ENCODE measurements around the gene CDPF1. TPM values are rescaled to one million over a fixed set of nuclear protein-coding genes. Genes with fewer than 3 reads are reported as not detected.
"Not testable (repeated sequence)": the region's sequence is repeated elsewhere in the genome, so short reads cannot be mapped to it uniquely, and the experiment has no call there.

The CDPF1 gene
- total and polyA plus RNA-seq, 2 of the 13 experiments (the other 11 are each of a cell fraction or from before 2014, with no cell fraction given), result 5.2 to 8.1 TPM

- TF ChIP-seq, protein P1, sequence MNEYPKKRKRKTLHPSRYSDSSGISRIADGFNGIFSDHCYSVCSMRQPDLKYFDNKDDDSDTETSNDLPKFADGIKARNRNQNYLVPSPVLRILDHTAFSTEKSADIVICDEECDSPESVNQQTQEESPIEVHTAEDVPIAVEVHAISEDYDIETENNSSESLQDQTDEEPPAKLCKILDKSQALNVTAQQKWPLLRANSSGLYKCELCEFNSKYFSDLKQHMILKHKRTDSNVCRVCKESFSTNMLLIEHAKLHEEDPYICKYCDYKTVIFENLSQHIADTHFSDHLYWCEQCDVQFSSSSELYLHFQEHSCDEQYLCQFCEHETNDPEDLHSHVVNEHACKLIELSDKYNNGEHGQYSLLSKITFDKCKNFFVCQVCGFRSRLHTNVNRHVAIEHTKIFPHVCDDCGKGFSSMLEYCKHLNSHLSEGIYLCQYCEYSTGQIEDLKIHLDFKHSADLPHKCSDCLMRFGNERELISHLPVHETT (CRISPR knock-in tag; conservative IDR thresholded peaks at IDR 0.05), result 0 out of 2 replicates have a peak, but pooled peaks have one; percentile 54
- TF ChIP-seq, protein P2, sequence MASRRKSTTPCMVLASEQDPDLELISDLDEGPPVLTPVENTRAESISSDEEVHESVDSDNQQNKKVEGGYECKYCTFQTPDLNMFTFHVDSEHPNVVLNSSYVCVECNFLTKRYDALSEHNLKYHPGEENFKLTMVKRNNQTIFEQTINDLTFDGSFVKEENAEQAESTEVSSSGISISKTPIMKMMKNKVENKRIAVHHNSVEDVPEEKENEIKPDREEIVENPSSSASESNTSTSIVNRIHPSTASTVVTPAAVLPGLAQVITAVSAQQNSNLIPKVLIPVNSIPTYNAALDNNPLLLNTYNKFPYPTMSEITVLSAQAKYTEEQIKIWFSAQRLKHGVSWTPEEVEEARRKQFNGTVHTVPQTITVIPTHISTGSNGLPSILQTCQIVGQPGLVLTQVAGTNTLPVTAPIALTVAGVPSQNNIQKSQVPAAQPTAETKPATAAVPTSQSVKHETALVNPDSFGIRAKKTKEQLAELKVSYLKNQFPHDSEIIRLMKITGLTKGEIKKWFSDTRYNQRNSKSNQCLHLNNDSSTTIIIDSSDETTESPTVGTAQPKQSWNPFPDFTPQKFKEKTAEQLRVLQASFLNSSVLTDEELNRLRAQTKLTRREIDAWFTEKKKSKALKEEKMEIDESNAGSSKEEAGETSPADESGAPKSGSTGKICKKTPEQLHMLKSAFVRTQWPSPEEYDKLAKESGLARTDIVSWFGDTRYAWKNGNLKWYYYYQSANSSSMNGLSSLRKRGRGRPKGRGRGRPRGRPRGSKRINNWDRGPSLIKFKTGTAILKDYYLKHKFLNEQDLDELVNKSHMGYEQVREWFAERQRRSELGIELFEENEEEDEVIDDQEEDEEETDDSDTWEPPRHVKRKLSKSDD (CRISPR knock-in tag; IDR thresholded peaks at IDR 0.05; ENCODE audit: low read depth), result no peak
- TF ChIP-seq MIER3 (CRISPR knock-in tag; IDR thresholded peaks at IDR 0.05; ENCODE audit: borderline replicate concordance), result peak; percentile 59; the same call in 1 of the 2 replicates
- TF ChIP-seq HMGXB4 (CRISPR knock-in tag; IDR thresholded peaks at IDR 0.05; ENCODE audit: borderline replicate concordance in 1 of 2, low read depth in 1 of 2), result peak; percentile 57 to 61; a peak in 3 of 4 replicates
- TF ChIP-seq BRD4 (CRISPR knock-in tag; IDR thresholded peaks at IDR 0.05), result 0 out of 2 replicates have a peak, but pooled peaks have one; percentile 16
- no peak for TF ChIP-seq ATRX (CRISPR knock-in tag; IDR thresholded peaks at IDR 0.05; ENCODE audit: borderline replicate concordance)
- 0 out of 2 replicates have a peak, but pooled peaks have one; percentile 44 for TF ChIP-seq HMG20B (CRISPR knock-in tag; conservative IDR thresholded peaks at IDR 0.05)
- no peak for TF ChIP-seq ZNF562 (CRISPR knock-in tag; IDR thresholded peaks at IDR 0.05; ENCODE audit: borderline replicate concordance)
- 0 out of 2 replicates have a peak, but pooled peaks have one; percentile 34 for TF ChIP-seq JUND (CRISPR knock-in tag; IDR thresholded peaks at IDR 0.05)
- peak; percentile 69; the same call in 1 of the 2 replicates for TF ChIP-seq ZNF614 (CRISPR knock-in tag; IDR thresholded peaks at IDR 0.05; ENCODE audit: borderline replicate concordance)
- no peak for TF ChIP-seq SATB2 (CRISPR knock-in tag; IDR thresholded peaks at IDR 0.05)
- peak; percentile 70; the same call in 1 of the 2 replicates for TF ChIP-seq KLF15 (CRISPR knock-in tag; IDR thresholded peaks at IDR 0.05; ENCODE audit: borderline replicate concordance)
Observed at GRCh38 chr22:46267431-46268279, 17.6 kb upstream of the CDPF1 start, which contains the start of gene TTC38 (continued).

DNA sequence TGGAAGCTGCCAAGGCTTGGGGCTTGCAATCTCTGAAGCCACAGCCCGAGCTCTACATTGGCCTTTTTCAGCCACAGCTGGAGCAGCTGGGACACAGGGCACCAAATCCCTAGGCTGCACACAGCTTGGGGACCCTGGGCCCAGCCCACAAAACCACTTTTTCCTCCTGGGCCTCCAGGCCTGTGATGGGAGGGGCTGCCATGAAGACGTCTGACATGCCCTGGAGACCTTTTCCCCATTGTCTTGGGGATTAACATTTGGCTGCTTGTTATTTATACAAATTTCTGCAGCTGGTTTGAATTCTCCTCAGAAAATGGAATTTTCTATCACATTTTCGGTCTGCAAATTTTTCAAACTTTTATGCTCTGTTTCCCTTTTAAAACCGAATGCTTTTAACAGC, 15.5 kb upstream of the CDPF1 start:
- H3K9ac ChIP-seq (ENCODE audit: insufficient read depth, low read depth, low read length); FAIRE-seq; H3K9me3 ChIP-seq (ENCODE audit: low read length); in situ Hi-C loops (cut with HindIII; ENCODE audit: extremely low pct_ligation_motif_present, low pct_unique_long_range_greater_than_20kb); H3K27ac ChIP-seq (ENCODE audit: extremely low read length, insufficient read depth, low read length); H3K4me3 ChIP-seq (replicated peaks in 1 of 3; ENCODE audit: insufficient read depth in 1 of 3, low read depth in 2 of 3, low read length in 3 of 3); ATAC-seq; H3K27me3 ChIP-seq (ENCODE audit: control insufficient read depth in 1 of 2, insufficient read depth in 2 of 2, low read length in 2 of 2); H3K4me2 ChIP-seq (ENCODE audit: low read depth, low read length); H2AFZ ChIP-seq (ENCODE audit: low read length); BruUV-seq (replicated peaks); CTCF ChIA-PET (ENCODE audit: low intra/inter-chr PET ratio, low total read pairs); DNase-seq (ENCODE audit: low spot score): not testable (repeated sequence)
- POLR2A ChIA-PET, result interaction anchor here (0.9 kb wide), 1 partner anchor 15 kb away, joined by 3 read pairs; no protein-coding TSS in a partner anchor
- Histone ChIP-seq H3K79me2 (ENCODE audit: insufficient read depth, low read length) (peaks cover 22% of the 10 kb centered on the region), H3K36me3 (replicated peaks in 1 of 2; ENCODE audit: control insufficient read depth in 1 of 2, insufficient read depth in 2 of 2, low read length in 2 of 2) (peaks cover 2 to 13% of the 10 kb centered on the region in 2 experiments; a peak in 1 of 5 replicates), H3K4me1 (ENCODE audit: insufficient read depth, low read length) (peaks cover 43% of the 10 kb centered on the region), H4K20me1 (ENCODE audit: insufficient read depth, low read length) (peaks cover 11% of the 10 kb centered on the region)
- 67% methylated on average over 4 of the region's 4 CpGs for WGBS (ENCODE audit: low lambda C conversion rate)
- intact Hi-C loops (cut with micrococcal nuclease; ENCODE audit: unreplicated experiment), result loop anchor here (2.0 kb wide), 1 partner anchor 15 kb away; the partner anchor contains the start of gene CDPF1

Data from HepG2 (cell line).